Measurements from ENCODE around the gene TFB1M.

DNA sequence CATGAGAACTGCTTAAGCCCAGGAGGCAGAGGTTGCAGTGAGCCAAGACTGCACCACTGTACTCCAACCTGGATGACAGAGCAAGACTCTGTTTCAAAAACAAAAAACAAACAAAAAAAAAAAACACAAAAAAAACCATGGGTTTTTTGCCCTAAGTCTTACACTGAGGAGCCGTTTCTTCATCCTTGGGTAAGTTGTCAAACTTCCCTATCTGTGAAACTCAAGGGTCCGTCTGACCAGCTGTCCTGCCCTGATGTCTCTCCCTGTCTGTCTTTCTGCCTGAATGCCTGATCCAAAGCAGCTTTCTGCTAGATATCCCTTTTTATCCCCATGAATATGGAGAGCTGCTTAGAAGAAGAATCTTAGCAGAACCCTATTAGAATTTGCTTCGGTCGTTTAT, 91.8 kb downstream of the TFB1M start:
- TF ChIP-seq, protein P1, sequence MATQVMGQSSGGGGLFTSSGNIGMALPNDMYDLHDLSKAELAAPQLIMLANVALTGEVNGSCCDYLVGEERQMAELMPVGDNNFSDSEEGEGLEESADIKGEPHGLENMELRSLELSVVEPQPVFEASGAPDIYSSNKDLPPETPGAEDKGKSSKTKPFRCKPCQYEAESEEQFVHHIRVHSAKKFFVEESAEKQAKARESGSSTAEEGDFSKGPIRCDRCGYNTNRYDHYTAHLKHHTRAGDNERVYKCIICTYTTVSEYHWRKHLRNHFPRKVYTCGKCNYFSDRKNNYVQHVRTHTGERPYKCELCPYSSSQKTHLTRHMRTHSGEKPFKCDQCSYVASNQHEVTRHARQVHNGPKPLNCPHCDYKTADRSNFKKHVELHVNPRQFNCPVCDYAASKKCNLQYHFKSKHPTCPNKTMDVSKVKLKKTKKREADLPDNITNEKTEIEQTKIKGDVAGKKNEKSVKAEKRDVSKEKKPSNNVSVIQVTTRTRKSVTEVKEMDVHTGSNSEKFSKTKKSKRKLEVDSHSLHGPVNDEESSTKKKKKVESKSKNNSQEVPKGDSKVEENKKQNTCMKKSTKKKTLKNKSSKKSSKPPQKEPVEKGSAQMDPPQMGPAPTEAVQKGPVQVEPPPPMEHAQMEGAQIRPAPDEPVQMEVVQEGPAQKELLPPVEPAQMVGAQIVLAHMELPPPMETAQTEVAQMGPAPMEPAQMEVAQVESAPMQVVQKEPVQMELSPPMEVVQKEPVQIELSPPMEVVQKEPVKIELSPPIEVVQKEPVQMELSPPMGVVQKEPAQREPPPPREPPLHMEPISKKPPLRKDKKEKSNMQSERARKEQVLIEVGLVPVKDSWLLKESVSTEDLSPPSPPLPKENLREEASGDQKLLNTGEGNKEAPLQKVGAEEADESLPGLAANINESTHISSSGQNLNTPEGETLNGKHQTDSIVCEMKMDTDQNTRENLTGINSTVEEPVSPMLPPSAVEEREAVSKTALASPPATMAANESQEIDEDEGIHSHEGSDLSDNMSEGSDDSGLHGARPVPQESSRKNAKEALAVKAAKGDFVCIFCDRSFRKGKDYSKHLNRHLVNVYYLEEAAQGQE (IDR thresholded peaks at IDR 0.05; ENCODE audit: insufficient read depth in 1 of 2, low read depth in 2 of 2, low read length in 2 of 2), result no peak
- TF ChIP-seq SIN3A (IDR thresholded peaks at IDR 0.05; ENCODE audit: borderline replicate concordance, insufficient read depth, low read length) (no peak), TAF1 (IDR thresholded peaks at IDR 0.05; ENCODE audit: borderline replicate concordance, insufficient read depth, low read length) (no peak)
